HG03571 (cell line): ENCODE measurements around the gene CWC25.
"Not testable (repeated sequence)": the region's sequence is repeated elsewhere in the genome, so short reads cannot be mapped to it uniquely, and the experiment has no call there.

Experiments used
- ATAC-seq: cut with Tn5 transposase; IDR thresholded peaks from one replicate; pipeline ENCODE4 v1.9.1; 2021; ENCODE audit not compliant: unreplicated experiment

CWC25 gene

DNA sequence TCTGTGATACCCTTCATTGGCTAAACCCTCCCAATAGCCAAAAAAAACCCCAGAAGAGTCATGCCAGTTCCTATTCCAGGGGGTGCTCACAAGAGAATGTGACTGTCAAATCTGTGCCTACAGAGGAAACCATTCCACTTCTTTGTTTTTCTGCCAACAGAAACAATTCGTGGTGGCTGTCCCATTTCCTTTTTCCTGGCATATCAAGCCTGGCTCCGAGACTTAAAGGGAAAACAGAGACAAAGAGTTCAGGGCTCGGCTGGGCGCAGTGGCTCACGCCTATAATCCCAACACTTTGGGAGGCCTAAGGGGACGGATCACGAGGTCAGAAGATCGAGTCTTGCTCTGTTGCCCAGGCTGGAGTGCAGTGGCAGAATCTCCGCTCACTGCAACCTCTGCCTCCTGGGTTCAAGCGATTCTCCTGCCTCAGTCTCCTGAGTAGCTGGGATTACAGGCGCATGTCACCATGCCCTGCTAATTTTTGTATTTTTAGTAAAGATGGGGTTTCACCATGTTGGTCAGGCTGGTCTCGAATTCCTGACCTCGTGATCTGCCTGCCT lies 34.9 kb downstream of the CWC25 start:
- ATAC-seq = not testable (repeated sequence)

DNA sequence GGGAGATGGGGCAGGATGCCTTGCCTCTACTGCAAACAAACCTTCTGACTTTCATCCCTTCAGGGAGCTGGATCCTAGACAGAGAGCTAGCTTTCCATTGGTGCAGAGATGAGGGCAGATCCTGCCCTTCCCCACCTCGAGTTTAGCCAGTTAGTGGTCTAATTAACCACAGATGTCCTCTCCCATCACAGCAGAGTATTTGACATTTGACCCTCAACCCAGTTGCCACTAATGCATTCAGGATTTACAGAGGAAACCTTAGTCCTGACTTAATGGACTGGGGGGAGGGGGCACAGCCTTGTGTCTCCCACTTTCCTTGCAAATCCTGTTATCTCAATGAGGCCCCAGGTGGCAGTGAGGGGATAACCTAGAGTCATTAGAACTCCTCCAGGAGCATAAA lies 35.9 kb downstream of the CWC25 start:
- no peak for ATAC-seq

DNA sequence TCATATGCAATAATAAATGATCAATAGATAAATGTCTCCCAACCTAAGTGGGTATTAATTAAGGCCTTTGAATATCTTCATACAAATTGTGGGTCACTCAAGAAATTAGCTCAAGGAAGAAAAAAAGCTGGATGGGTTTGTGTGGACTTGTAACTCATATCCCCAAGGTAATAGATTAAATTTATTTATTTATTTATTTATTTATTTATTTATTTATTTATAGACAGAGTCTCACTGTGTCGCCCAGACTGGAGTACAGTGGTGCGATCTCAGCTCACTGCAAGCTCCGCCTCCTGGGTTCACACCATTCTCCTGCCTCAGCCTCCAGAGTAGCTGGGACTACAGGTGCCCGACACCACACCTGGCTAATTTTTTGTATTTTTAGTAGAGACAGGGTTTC lies 37.1 kb downstream of the CWC25 start:
- ATAC-seq = not testable (repeated sequence)

DNA sequence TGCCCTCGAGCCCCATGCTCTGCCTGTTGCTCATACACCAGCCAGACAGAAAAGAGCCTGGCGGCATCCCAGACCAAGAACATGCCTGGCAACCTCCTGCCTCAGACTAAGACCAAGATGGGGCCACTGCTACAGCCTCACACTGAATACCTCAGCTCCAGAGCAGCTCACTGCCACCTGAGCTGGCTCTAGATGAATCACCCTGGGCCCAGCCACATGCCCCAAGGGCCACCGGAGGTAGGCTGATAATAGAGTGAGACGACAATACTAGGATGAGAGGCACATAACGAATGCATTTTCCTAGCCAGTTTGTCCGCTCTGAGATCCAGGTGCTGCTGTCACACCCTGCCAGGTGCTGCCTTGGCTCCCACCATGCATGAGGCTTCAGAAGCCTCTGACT lies 38.7 kb downstream of the CWC25 start:
- no peak for ATAC-seq

DNA sequence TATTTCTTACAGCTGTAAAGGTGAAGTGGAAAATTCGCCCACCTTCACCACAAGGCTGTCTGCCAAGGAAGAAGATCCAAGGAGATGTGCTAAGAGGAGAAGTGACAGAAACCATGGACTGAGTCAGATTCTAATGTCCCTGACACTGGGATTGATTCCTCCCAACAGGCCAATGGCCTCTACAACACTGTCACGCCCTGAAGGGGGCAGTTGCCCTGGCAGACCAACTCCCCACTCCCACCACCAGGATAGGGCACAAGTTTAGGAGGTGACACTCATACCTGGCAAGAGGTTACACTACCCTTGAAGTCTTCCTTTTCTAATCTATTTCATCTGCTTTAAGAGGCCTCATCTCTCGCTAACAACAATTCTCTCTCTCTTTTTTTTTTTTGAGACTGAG lies 41.9 kb downstream of the CWC25 start:
- ATAC-seq = no peak

DNA sequence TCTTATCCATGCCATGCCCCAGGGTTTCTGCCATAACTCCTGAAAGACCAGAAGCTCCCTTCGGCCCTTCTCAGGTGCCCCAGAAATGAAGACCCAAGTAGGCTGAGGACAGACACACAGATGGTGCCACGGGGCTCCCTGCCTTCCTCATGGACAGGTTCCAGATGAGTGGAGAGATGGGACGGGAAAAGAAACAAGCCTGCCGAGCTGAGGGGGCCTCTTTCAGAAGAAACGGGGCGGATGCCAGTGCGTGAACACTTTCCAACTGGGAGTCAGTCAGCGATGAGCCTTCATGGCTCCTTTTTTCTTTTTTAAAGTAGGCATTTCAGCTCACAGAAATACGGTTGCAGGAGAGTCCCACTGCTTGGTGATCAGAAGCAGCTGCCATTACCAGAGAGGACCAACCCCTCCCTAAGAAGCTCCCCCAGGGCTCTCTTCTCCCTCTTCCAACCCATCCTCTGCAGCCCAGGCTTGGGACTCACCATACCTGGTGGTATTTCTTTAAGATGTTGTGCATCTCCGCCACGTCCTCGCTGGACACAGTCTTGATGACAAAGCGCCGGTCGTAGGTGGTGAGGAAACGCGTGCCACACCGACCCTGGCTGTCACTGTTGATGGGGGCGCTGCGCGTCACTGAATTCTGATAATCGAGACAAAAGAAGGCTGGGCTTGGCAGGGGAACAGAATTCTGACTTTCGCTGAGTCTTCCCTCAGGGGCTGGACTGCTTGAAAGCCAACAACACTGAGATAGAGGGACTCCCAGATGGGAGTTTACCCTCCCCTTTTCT lies 45.0 kb downstream of the CWC25 start:
- ATAC-seq = no peak

DNA sequence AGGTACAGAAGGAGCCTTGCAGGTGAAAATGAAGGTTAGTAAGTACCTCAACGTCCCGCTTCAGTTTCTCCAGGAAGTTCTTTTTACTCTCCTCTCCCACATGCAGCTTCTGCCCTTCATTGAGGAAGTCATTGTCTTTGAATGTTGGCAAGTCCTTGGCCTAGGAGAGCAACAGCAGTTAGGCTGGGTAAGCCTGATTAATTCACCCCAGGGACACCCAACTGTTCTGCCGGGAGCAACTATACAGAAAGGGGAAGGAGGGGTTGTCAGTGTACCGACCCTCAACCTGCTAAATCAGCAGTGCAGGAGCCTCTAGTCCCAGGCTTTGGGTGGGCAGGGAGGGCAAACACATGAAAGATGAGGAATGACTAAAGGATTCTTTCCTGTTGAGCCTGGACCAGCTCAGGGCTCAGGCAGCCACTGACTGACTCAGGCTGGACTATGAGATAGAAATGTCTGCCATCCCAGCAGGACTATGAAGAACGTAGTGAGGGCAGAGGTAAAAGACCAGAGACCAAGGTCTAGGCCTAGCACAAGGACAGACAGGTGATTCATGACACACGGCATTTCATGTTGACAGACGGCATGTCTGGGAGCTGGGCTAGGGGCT lies 47.4 kb downstream of the CWC25 start:
- no peak for ATAC-seq

DNA sequence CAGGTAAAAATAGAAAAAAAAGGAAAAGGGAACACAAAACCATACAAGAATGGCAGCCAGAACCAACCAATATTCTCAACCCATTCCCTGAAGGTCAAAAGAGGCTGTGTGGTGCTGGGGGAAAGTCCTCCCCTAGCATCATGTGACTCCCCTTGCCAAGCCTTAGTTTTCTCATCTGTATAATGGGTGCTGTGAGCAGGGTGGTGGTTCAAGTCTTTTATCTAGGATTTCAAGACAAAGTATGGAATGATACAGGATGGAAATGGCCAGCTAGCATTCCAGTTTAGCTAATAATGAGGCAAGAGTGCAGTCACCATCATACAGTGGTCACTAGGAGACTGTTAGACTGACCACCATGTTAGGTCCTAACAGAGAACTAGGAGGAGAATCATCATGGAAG lies 51.9 kb downstream of the CWC25 start:
- ATAC-seq = no peak

DNA sequence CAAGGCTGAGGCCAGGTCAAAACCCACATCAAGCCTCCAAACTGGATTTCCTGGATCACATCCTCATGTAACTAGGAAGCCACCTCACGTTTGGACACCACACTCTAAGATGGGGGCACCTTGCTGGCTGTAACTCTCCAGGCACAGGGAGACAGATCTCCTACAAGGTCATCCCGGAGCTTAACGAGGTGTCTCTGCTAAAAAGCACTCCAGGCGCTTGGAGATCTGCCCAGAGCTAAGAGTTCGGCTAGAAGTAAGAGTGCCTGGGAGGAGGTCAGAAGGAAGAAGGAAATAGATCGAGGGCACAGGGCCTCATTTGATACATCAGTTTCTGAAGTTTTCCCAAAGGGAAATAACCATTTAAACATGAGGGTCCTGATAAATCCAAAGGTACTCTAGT lies 56.7 kb downstream of the CWC25 start:
- no peak for ATAC-seq

DNA sequence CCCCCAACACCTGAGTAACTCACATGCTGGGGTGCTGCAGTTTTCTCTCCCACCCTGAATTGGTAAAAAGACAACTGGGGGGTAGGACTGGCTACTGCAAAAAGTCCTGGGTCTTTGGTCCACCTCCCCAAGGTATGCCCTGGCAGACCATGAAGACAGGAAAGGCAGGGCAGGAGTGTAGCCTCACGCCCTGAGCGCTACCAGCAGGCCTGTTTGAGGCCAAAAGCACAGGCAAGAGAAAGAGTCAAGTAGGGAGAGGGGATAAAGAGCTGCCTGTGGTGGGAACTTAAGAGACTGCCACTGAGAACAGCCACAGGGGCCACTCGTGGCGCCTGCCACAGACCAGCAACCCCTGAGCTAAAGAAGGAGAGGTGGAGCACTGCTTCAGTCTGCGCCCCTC lies 58.8 kb downstream of the CWC25 start:
- no peak for ATAC-seq

DNA sequence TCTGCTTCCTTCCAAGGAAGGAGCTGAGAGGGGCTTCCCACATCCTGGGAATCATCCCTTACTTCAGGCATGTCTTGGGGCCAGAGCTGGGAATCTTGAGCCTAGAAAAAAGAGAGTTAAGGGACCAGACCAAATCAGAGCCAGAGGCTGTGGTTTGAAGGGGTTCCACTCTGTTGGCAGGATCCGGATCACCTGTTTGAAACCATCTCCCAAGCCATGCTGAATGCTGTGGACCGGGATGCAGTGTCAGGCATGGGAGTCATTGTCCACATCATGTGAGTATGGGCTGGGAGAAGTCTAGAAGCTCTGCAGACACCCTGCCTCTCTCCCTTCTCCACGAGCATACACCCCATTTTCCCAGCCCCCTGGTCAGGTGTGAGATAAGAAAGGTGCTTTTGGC lies 62.9 kb downstream of the CWC25 start:
- ATAC-seq = no peak

DNA sequence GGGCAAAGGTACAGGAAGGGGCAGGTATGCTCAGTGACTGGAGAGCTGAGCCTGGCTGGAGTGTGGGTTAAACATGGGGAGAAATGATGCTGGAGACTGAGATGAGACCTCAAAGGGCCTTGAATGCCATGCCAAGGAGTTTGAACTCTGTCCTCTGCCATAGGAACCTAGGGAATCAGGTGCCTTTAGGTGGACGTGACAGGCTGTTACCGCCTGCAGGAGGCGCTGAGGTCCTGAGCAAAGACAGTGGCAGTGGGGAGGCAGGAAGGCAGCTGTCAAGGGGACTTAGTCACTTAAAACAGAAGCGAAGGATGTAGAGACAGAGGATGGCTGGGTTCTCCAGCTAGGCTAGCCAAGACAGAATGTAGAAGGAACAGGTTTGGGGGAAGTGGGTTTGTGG lies 63.5 kb downstream of the CWC25 start:
- no peak for ATAC-seq

DNA sequence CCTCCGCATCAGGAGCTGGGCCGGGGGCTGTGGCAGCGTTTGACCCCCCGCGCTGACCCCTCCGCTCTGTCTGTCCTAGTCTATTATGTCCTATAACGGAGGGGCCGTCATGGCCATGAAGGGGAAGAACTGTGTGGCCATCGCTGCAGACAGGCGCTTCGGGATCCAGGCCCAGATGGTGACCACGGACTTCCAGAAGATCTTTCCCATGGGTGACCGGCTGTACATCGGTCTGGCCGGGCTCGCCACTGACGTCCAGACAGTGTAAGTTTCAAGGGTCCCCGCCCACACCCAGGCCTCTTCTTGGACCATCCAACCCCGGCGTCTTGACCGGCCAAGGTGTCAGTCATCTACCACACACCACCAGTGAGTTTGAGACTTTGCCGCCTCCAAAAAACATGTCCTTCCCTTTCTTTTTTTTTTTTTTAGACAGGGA lies 72.0 kb downstream of the CWC25 start:
- no peak for ATAC-seq

DNA sequence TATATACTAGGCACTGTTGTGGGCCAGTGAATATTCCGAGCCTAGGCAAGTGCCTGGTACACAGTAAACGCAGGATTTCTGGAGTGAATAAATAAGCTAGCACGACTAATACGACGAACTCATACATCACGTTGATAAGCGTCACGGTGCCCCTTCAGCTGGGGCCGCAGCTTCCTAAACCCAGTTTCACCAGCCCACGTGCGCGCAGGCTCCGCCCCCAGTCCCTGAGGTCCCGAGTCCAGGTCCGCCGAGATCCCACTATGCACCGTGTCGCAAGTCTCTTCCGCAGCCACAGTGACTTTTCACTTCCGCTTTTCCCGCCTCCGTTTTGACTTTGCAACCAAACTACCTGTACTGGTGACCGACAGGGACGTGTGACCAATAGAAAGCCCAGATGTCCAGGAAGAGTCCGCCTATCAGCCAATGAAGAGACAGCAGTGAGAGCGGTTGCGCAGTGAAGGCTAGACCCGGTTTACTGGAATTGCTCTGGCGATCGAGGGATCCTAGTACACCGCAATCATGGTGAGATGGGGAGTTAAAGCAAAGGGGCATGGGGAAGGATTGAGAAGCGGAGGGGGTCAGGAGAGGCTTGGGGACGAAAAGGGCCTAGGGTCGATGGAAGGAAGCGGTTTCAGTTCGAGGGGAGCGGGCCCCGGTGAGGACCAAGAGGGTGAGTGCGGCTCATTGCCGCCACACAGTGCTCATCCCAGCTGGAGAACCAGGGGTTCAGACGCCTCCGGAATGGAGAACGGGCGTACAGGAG lies 72.6 kb downstream of the CWC25 start, which contains the start of gene PSMB3:
TSS of gene PSMB3 (plus strand) at position 434 of the 763 bp plus-strand sequence. CDS start at position 520, 86 bp downstream.
- peak; percentile 76 for ATAC-seq

DNA sequence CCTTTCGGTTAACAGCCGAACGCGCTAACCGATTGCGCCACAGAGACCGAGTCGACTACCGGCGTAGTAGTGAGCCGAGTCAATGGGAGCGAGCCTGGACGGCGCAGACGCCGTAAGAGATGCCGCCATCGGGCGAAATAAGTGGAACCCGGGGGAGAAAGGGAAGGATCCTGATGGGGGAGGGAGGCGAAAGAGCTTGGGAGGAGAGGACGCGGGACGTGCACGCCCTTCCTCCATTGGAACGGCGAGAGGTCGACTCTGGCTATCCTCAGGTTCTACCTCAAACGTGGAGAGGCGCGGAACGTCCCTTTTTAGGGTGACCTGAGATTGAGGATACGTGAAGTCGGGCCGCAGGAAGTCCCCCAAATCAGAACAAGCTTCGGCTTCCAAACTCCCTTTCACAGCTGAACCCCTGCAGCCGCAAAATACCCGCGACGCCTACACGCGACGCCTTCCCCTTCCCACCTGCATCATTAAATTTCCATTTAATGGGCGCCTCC lies 73.3 kb downstream of the CWC25 start:
- ATAC-seq = peak; percentile 27

DNA sequence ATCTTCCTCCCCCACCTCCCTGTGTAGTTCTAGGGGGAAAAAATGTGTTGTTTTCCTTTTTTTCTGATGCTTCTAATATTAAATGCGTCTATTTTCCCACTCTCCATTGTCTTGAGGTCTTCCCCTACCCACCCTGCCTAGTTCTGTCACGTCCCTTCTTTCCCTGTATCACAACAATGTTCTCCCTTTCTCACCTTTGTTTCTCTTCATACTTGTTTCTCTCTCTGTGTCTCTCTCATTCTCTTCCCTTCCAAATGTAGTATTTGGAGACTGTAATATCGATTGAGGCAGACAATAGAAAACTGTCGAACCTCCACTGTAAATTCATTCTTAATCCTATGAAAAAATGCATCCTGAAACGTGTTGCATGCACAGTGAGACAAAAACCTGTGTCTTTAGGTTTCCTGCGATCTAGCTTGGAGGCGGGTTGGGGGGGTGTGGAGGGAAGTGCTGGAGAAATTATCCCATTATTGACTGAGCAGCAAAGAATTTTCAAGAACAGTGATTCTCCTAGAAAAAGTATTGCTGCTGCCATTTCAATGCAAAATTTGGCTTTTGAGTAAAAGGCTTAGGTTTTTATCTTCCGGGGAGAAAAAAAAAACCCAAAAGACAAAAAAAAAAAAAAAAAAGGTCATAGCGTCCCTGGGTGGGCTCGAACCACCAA lies 73.8 kb downstream of the CWC25 start:
- no peak for ATAC-seq
